ENCODE measurements around the gene KIAA1671. TPM values are rescaled to one million over a fixed set of nuclear protein-coding genes. Genes with fewer than 3 reads are reported as not detected.

KIAA1671 gene
- total RNA-seq, 3 donors from 2014 or later, result 71.3 to 131 (median 88.9) TPM

- ATAC-seq, result peak; percentile 80
- H3K4me3 ChIP-seq, result no peak overlapping the region
- no peak for TF ChIP-seq CTCF (IDR thresholded peaks at IDR 0.05)
- peaks cover 7% of the 10 kb centered on the region for H3K36me3 ChIP-seq (ENCODE audit: low read depth)
- H3K9me3 ChIP-seq, result no peaks in the 10 kb centered on the region
- H3K4me1 ChIP-seq (ENCODE audit: low read depth), result peaks cover 24% of the 10 kb centered on the region
- intact Hi-C loops (cut with DNase I, micrococcal nuclease), result no loop called here
- DNase-seq, result peak in 1 of 3 donors; percentile 24
Measured at GRCh38 chr22:25035715-25036114, 83.2 kb downstream of the KIAA1671 start.

DNA sequence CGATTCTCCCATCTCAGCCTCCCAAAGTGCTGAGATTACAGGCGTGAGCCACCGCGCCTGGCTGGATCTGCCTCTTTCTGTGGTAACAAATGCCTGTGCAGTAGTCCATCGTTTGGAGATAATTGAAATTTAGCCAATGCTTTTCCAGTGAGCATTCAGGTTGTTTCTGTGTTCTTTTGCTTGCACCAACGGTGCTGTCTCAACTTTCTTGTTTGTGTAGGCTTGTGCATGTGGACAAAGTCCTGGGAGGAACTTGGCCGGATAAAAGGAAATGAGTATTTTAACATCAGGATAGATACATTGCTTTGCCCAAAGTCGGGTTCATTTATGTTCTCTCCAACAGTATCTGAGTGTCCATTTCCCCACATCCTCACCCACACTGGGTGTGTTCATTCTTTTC lies 85.7 kb downstream of the KIAA1671 start:
- DNase-seq (peak in 1 of 3 donors; percentile 17), ATAC-seq (peak; percentile 21)
- intact Hi-C loops (cut with DNase I, micrococcal nuclease), result no loop called here
- Histone ChIP-seq H3K4me3 (no peak overlapping the region), H3K4me1 (ENCODE audit: low read depth) (peaks cover 12% of the 10 kb centered on the region), H3K9me3 (no peaks in the 10 kb centered on the region), H3K36me3 (ENCODE audit: low read depth) (peaks cover 7% of the 10 kb centered on the region)
- no peak for TF ChIP-seq CTCF (IDR thresholded peaks at IDR 0.05)

DNA sequence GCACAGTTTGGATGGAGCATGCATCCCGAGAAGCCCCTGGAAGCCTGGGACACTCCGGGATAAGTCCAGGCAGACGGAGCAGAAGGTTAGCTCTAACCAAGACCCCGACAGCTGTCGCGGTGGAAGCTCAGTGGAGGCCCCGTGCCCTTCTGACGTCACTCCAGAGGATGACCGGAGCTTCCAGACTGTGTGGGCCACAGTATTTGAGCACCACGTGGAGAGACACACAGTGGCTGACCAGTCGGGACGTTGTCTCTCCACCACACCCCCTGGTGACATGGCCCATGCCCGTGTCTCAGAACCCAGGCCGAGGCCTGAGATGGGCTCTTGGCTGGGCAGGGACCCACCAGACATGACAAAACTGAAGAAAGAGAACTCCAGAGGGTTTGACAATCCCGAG lies 86.3 kb downstream of the KIAA1671 start:
- Histone ChIP-seq H3K36me3 (ENCODE audit: low read depth) (peaks cover 7% of the 10 kb centered on the region), H3K4me3 (no peak overlapping the region), H3K9me3 (no peaks in the 10 kb centered on the region), H3K4me1 (ENCODE audit: low read depth) (peaks cover 12% of the 10 kb centered on the region)
- intact Hi-C loops (cut with DNase I, micrococcal nuclease), result no loop called here
- TF ChIP-seq CTCF (IDR thresholded peaks at IDR 0.05), result no peak
- DNase-seq, result peak in 1 of 3 donors; percentile 16
- no peak for ATAC-seq

GRCh38 chr22:25039255-25039654 lies 86.7 kb downstream of the KIAA1671 start:
- DNase-seq (no peak), ATAC-seq (no peak)
- Histone ChIP-seq H3K36me3 (ENCODE audit: low read depth) (peaks cover 7% of the 10 kb centered on the region), H3K4me1 (ENCODE audit: low read depth) (peaks cover 12% of the 10 kb centered on the region), H3K4me3 (no peak overlapping the region), H3K9me3 (no peaks in the 10 kb centered on the region)
- TF ChIP-seq CTCF (IDR thresholded peaks at IDR 0.05), result no peak
- intact Hi-C loops (cut with DNase I, micrococcal nuclease), result no loop called here

GRCh38 chr22:25039754-25040153 lies 87.2 kb downstream of the KIAA1671 start:
- intact Hi-C loops (cut with DNase I, micrococcal nuclease), result no loop called here
- TF ChIP-seq CTCF (IDR thresholded peaks at IDR 0.05), result no peak
- H3K4me3 ChIP-seq, result no peak overlapping the region
- peaks cover 7% of the 10 kb centered on the region for H3K36me3 ChIP-seq (ENCODE audit: low read depth)
- peak in 1 of 3 donors; percentile 13 for DNase-seq
- ATAC-seq, result no peak
- peaks cover 12% of the 10 kb centered on the region for H3K4me1 ChIP-seq (ENCODE audit: low read depth)
- no peaks in the 10 kb centered on the region for H3K9me3 ChIP-seq

GRCh38 chr22:25045159-25045558 lies 92.6 kb downstream of the KIAA1671 start:
- ATAC-seq, result no peak
- intact Hi-C loops (cut with DNase I, micrococcal nuclease), result loop anchor here in 1 of 2 donors (5.0 kb wide), 1 partner anchor 93 kb away; the partner anchor contains the start of gene KIAA1671
- TF ChIP-seq CTCF (IDR thresholded peaks at IDR 0.05), result no peak
- Histone ChIP-seq H3K4me1 (ENCODE audit: low read depth) (no peaks in the 10 kb centered on the region), H3K36me3 (ENCODE audit: low read depth) (no peaks in the 10 kb centered on the region), H3K9me3 (no peaks in the 10 kb centered on the region), H3K4me3 (no peak overlapping the region)
- DNase-seq, result no peak
